Karpas-422 (cell line): Measurements from ENCODE around the gene GLIS1. TPM values are rescaled to one million over a fixed set of nuclear protein-coding genes. Genes with fewer than 3 reads are reported as not detected.

Experiments
- DNase-seq: peaks from one replicate; pipeline ENCODE4 v3.0.0-alpha.2; 2015
- H2AFZ ChIP-seq: fragments of 200-600 bp; sonication (generic); 2 replicates; pipeline ENCODE4 v1.6.1; 2014; ENCODE audit warnings: antibody characterized with exemption, low read length, mixed read lengths
- H3K27ac ChIP-seq: fragments of 200-600 bp; sonication (generic); 2 replicates; pipeline ENCODE4 v1.5.1; 2014; ENCODE audit warnings: mild to moderate bottlenecking, low read length, moderate library complexity
- H3K27me3 ChIP-seq: fragments of 200-600 bp; sonication (generic); 2 replicates; pipeline ENCODE4 v1.6.1; 2014; ENCODE audit warnings: low read length, mixed read lengths
- H3K36me3 ChIP-seq: fragments of 200-600 bp; sonication (generic); 2 replicates; pipeline ENCODE4 v1.6.1; 2014; ENCODE audit warnings: low read length, mixed read lengths; ENCODE audit not compliant: insufficient read depth
- H3K4me1 ChIP-seq: fragments of 200-600 bp; sonication (generic); 2 replicates; pipeline ENCODE4 v1.6.1; 2014; ENCODE audit warnings: mild to moderate bottlenecking, low read length, mixed read lengths
- H3K4me2 ChIP-seq: fragments of 200-600 bp; sonication (generic); 2 replicates; pipeline ENCODE4 v1.6.1; 2014; ENCODE audit warnings: low read length, low read depth, mild to moderate bottlenecking; ENCODE audit not compliant: poor library complexity, severe bottlenecking
- H3K4me3 ChIP-seq: fragments of 200-600 bp; sonication (generic); 2 replicates; pipeline ENCODE4 v1.5.1; 2014; ENCODE audit warnings: mild to moderate bottlenecking, antibody characterized with exemption, low read length, mixed read lengths
- H3K79me2 ChIP-seq: fragments of 200-600 bp; sonication (generic); 2 replicates; pipeline ENCODE4 v1.6.1; 2014; ENCODE audit warnings: mild to moderate bottlenecking, low read length, mixed read lengths
- H3K9ac ChIP-seq: fragments of 200-600 bp; sonication (generic); 2 replicates; pipeline ENCODE4 v1.6.0; 2014; ENCODE audit warnings: low read length
- H3K9me2 ChIP-seq: fragments of 200-600 bp; sonication (generic), shearing (Covaris generic); replicated peaks from 2 replicates; pipeline ENCODE4 v1.6.0; 2014; ENCODE audit warnings: mild to moderate bottlenecking, low read length, moderate library complexity; ENCODE audit not compliant: insufficient read depth
- H3K9me3 ChIP-seq: fragments of 300-700, 200-600 bp; sonication (generic); 2 replicates; pipeline ENCODE4 v1.6.1; 2014; ENCODE audit warnings: low read length, mixed read lengths
- H4K20me1 ChIP-seq: fragments of 200-600 bp; sonication (generic); 2 replicates; pipeline ENCODE4 v1.6.1; 2014; ENCODE audit warnings: mild to moderate bottlenecking, antibody characterized with exemption, low read length, low read depth; ENCODE audit not compliant: insufficient read depth
- total RNA-seq: library from RNA; depleted of rRNA; stranded (reverse); fragments of >200 nt; shearing (Covaris generic); gene quantifications from 2 replicates; pipeline ENCODE4 v1.2.3, GENCODE V29; 2014; ENCODE audit warnings: low replicate concordance

The GLIS1 gene
- total RNA-seq, 1 experiment from 2014 or later = not detected

DNA sequence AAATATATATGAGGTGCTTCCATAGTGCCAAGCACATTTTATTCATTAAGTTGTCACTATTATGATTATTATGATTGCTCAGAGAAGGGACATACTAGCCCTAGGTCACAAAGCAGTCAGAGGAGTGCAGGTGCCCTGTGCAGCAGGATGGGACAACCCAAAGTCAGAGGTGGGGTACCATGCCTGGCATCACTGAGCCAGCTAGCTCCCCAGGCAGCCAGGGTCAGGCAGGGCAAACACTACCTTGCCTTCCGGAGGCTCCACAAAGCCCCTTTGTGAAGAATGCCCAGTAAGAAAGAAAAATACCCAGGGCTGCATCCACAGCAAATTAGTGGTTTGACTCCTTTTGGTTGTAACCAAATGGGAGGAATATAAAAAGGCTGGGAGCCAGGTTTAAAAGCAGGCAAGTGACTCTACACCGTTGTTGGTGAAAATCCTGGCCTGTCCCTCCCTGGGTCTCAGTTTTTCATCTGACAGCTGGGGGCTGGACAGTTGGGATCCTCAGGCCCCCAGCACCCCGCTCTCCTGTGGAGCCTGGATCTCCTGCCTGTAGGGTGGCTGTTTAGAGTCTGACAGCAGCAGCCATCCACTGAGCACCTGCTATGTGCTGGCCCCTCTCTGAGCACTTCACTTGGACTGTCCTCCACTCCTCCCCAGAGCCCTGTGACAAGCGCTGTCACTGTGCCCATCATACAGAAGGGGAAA, 98.8 kb downstream of the GLIS1 start:
- Histone ChIP-seq H3K27me3 (no peaks in the 10 kb centered on the region), H2AFZ (no peak overlapping the region), H3K27ac (no peak overlapping the region), H3K4me3 (no peak overlapping the region), H3K4me1 (no peaks in the 10 kb centered on the region; the same call in 1 of the 2 replicates), H3K36me3 (no peaks in the 10 kb centered on the region), H3K9ac (no peak overlapping the region), H4K20me1 (no peaks in the 10 kb centered on the region), H3K4me2 (no peak overlapping the region), H3K79me2 (no peaks in the 10 kb centered on the region), H3K9me2 (no peaks in the 10 kb centered on the region), H3K9me3 (no peaks in the 10 kb centered on the region)
- DNase-seq = no peak

DNA sequence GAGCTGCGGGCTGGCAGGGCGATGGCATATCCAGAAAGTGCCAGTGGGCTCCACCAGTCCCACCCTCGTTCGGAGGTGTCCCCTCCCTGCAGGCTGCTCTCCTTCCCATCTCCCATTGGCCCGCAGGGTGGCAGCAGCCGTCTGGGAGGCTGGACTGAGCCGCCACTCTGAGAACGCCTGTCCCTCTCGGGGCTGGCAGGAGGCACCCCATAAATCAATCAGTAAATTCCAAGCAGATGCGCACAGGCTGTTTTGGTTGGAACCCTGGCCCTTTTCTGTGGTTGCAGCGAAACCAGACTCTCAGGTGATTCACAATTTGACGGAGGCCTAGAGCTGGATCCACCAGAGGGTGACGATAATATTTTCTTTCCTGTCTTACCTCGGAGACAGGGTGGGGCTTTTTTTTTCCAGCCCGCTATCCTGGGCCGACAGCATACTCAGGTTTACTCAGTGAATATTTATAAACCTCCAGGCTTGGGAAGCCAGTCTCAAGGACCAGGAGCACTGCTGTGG, 99.7 kb downstream of the GLIS1 start:
- no peak overlapping the region for H2AFZ ChIP-seq
- DNase-seq = no peak
- no peaks in the 10 kb centered on the region for H3K9me2 ChIP-seq
- no peak overlapping the region for H3K4me2 ChIP-seq
- no peaks in the 10 kb centered on the region for H3K27me3 ChIP-seq
- no peaks in the 10 kb centered on the region for H3K79me2 ChIP-seq
- H3K27ac ChIP-seq = no peak overlapping the region
- no peaks in the 10 kb centered on the region for H3K36me3 ChIP-seq
- no peak overlapping the region for H3K4me3 ChIP-seq
- H3K9ac ChIP-seq = no peak overlapping the region
- H3K9me3 ChIP-seq = no peaks in the 10 kb centered on the region
- no peaks in the 10 kb centered on the region for H4K20me1 ChIP-seq
- H3K4me1 ChIP-seq = no peaks in the 10 kb centered on the region; the same call in 1 of the 2 replicates

DNA sequence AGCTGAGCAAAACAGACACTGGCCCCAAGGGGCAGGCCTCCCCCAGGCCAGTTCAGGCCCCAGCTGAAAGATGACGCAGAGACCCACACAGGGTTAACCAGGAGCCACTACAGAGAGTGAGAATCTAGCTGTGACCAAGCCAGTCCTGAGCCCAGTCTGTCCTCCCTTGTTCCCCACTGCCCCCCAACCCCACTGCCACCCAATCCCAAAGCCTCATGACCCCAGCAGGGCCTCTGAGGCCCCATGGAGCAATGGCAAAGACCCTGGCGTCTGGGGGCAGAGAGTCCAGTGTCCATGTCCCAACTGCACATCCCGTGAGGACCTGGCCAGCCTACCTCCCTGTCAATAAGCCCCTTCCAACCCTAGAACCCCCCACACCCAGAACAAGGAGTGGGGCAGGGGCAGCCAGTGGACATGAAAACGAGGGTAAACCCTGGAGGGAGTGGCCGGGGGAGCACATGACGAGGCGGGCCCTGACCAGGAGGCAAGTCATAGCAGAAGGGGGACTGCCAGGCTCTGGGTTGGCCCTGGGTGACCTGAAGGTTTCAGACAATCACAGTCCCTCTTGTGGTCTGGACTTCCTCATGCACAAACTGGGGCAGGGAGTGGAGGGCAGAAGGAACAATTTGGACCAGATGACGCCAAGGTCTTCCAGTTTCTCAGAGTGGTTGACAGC, 100.5 kb downstream of the GLIS1 start:
- no peaks in the 10 kb centered on the region for H3K9me2 ChIP-seq
- H3K4me3 ChIP-seq = no peak overlapping the region
- H3K79me2 ChIP-seq = no peaks in the 10 kb centered on the region
- H3K9ac ChIP-seq = no peak overlapping the region
- no peak for DNase-seq
- H4K20me1 ChIP-seq = no peaks in the 10 kb centered on the region
- H3K9me3 ChIP-seq = no peaks in the 10 kb centered on the region
- no peaks in the 10 kb centered on the region for H3K27me3 ChIP-seq
- no peaks in the 10 kb centered on the region for H3K36me3 ChIP-seq
- no peak overlapping the region for H3K4me2 ChIP-seq
- H3K27ac ChIP-seq = no peak overlapping the region
- H2AFZ ChIP-seq = no peak overlapping the region
- H3K4me1 ChIP-seq = no peaks in the 10 kb centered on the region; the same call in 1 of the 2 replicates

DNA sequence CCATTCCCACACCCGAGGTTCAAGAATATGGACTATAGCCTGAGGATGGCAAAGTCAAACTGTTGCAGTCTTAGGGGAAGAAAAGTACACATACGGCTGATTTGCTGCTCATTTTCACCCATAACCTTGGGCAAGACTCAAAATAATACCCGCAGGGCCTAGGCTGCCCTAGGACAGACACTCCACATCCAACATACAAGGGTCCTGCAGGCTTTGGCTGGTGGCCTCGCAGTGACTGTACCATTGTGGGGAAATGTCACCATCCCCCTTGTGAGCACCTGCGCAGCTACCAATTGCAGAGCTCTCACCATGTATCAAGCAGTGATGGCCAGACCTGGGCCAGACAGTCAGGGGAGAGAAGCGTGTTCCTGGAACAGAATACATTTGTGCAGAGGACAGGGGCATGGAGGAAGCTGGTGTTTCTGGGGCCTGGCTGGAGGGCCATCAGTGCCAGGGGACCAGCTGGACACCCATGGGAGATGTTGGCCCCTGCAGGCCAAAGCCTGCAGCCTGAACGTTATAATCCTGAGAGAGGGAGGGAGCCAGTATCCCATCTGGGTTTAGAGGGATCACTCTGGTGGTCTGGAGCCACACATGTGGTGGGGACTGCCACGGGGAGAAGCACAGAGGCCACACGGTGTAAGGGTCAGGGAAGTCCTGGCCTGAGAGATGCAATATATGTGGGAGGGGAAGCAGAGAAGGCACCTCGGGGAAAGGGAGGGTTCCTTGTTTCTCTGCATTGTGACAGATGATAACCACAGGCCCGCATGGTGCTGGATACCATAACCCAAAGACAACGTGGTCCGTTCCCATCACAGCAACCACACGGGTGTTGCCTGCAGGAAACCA, 101.2 kb downstream of the GLIS1 start:
- DNase-seq = no peak
- H4K20me1 ChIP-seq = no peaks in the 10 kb centered on the region

DNA sequence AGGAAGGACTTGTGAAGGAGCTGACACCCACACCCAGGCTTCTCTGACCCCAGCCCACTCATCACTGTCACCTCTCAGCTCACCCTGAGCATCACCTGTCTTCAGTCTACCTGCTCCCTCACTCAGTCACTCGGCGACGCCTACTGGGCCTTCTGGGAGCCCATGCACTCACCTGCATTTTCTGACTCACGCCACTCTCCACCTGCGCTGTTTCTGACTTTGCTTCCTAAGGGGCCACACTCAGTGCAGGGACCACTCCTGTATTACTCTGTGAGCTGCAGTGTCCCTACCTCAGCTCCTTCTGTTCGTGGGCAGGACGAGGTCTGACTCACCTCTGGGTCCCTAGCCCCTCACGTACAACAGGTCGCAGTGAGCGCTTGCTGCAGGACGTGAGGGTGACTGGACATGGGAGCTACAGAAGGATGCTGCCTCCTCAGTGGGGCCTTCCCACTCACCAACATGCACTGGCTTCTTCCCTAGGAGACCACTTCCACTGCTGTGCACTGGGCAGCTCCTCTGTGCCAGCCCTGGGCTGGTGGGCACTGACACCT, 102.3 kb downstream of the GLIS1 start:
- Histone ChIP-seq H3K4me3 (no peak overlapping the region), H3K9me2 (no peaks in the 10 kb centered on the region), H3K4me1 (no peaks in the 10 kb centered on the region; the same call in 1 of the 2 replicates), H3K27ac (no peak overlapping the region), H3K4me2 (no peak overlapping the region), H2AFZ (no peak overlapping the region), H3K79me2 (no peaks in the 10 kb centered on the region), H4K20me1 (no peaks in the 10 kb centered on the region), H3K27me3 (no peaks in the 10 kb centered on the region; the same call in 1 of the 2 replicates), H3K9me3 (no peaks in the 10 kb centered on the region), H3K9ac (no peak overlapping the region), H3K36me3 (no peaks in the 10 kb centered on the region)
- DNase-seq = no peak

More for the DNA sequence above, 101.2 kb downstream of the GLIS1 start:
- Histone ChIP-seq H3K27me3 (no peaks in the 10 kb centered on the region), H2AFZ (no peak overlapping the region), H3K36me3 (no peaks in the 10 kb centered on the region), H3K4me1 (no peaks in the 10 kb centered on the region; the same call in 1 of the 2 replicates), H3K4me3 (no peak overlapping the region), H3K27ac (no peak overlapping the region), H3K9me2 (no peaks in the 10 kb centered on the region), H3K9me3 (no peaks in the 10 kb centered on the region), H3K4me2 (no peak overlapping the region), H3K79me2 (no peaks in the 10 kb centered on the region), H3K9ac (no peak overlapping the region)

DNA sequence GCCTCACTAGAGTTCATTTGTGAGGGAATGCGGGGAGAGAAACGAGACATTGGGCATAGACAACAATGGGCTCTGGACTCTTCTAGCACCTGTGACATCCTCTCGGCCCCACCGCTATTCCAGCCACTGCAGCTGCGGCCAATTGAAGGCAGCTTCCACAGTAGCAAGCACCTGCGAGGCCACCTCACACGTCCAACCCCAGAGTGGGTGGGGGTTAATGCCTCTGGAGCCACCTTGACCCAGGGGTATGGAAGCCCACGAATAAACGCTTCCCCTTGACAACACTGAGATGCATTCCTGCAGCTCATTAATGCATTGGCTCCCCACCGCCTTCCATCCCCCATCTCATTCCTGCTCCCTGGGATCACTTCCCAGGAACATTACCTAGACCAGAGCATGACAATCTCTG, 104.4 kb downstream of the GLIS1 start:
- H3K9ac ChIP-seq = no peak overlapping the region
- no peaks in the 10 kb centered on the region for H4K20me1 ChIP-seq
- H3K79me2 ChIP-seq = no peaks in the 10 kb centered on the region
- no peaks in the 10 kb centered on the region; the same call in 1 of the 2 replicates for H3K27me3 ChIP-seq
- H2AFZ ChIP-seq = no peak overlapping the region
- H3K4me2 ChIP-seq = no peak overlapping the region
- no peaks in the 10 kb centered on the region for H3K9me3 ChIP-seq
- no peak overlapping the region for H3K27ac ChIP-seq
- no peaks in the 10 kb centered on the region for H3K9me2 ChIP-seq
- no peaks in the 10 kb centered on the region; the same call in 1 of the 2 replicates for H3K4me1 ChIP-seq
- no peak for DNase-seq
- no peaks in the 10 kb centered on the region for H3K36me3 ChIP-seq
- H3K4me3 ChIP-seq = no peak overlapping the region

DNA sequence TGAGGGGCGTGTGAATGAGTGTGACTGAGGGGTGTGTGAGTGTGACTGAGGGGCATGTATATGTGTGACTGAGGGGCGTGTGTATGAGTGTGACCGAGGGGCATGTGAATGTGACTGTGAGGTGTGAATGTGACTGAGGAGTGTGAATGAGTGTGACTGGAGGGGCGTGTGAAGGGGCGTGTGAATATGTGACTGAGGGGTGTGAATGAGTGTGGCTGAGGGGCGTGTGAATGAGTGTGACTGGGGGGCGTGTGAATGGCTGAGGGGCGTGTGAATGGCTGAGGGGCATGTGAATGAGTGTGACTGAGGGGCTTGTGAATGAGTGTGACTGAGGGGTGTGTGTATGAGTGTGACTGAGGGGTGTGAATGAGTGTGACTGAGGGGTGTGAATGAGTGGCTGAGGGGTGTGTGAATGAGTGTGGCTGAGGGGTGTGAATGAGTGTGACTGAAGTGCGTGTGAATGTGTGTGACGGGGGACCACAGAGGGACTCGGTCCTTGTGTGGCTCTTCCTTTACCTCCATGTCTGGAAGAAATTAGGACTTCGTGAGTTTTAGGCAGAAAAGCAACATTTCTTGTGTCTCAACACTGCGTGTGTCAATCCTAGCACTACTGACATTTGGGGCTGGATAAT, 105.8 kb downstream of the GLIS1 start:
- Histone ChIP-seq H3K9me3 (no peaks in the 10 kb centered on the region), H4K20me1 (no peaks in the 10 kb centered on the region), H3K27me3 (no peaks in the 10 kb centered on the region; the same call in 1 of the 2 replicates), H2AFZ (no peak overlapping the region), H3K27ac (no peak overlapping the region), H3K9ac (no peak overlapping the region), H3K4me1 (no peaks in the 10 kb centered on the region), H3K79me2 (no peaks in the 10 kb centered on the region), H3K9me2 (no peaks in the 10 kb centered on the region), H3K36me3 (no peaks in the 10 kb centered on the region), H3K4me3 (no peak overlapping the region), H3K4me2 (no peak overlapping the region)
- DNase-seq = no peak
